H1 (cell line): ENCODE measurements around the gene NR3C2. TPM values are rescaled to one million over a fixed set of nuclear protein-coding genes. Genes with fewer than 3 reads are reported as not detected.

Experiments used
- CTCF ChIA-PET: fragments of 300-600 bp; sonication (Branson Sonifier 250); formaldehyde crosslinking; loops from one replicate; lab custom pipeline; 2021; ENCODE audit not compliant: partially characterized antibody; lab: Charles Lee
- POLR2A ChIA-PET: fragments of 300-600 bp; sonication (Branson Sonifier 250); formaldehyde crosslinking; loops from one replicate; lab custom pipeline; 2021; ENCODE audit warnings: inconsistent platforms; ENCODE audit not compliant: partially characterized antibody; lab: Charles Lee
- DNase-seq, 2 experiments: peaks; one replicate each; pipeline versions ENCODE4 v3.0.0 to v3.0.0-alpha.2; 2010 to 2022; ENCODE audit warnings: low spot score in 2 of 2, low read depth in 1 of 2, mixed read lengths in 1 of 2
- FAIRE-seq: peaks from 2 replicates; lab custom pipeline; 2011; peaks lifted over from hg19 to GRCh38; lab: Jason Lieb, UNC
- H2AFZ ChIP-seq: 2 replicates; pipeline ENCODE4 v1.8.1; 2012; ENCODE audit warnings: low read length, inconsistent platforms
- H2AK5ac ChIP-seq: 2 replicates; pipeline ENCODE4 v1.6.1; 2013; ENCODE audit warnings: low read depth, low read length
- H2BK120ac ChIP-seq: replicated peaks from 2 replicates; pipeline ENCODE3; 2013; ENCODE audit warnings: low read depth, low read length, inconsistent platforms
- H2BK12ac ChIP-seq: 2 replicates; pipeline ENCODE4 v1.6.1; 2013; ENCODE audit warnings: low read depth, low read length
- H2BK15ac ChIP-seq: 2 replicates; pipeline ENCODE4 v1.6.1; 2013; ENCODE audit warnings: low read length
- H2BK20ac ChIP-seq: 2 replicates; pipeline ENCODE4 v1.6.1; 2013; ENCODE audit warnings: low read length
- H2BK5ac ChIP-seq: 2 replicates; pipeline ENCODE4 v1.6.1; 2013; ENCODE audit warnings: low read depth, low read length
- H3K14ac ChIP-seq: 2 replicates; pipeline ENCODE4 v1.6.1; 2013; ENCODE audit warnings: inconsistent platforms; ENCODE audit not compliant: insufficient read length
- H3K18ac ChIP-seq: 2 replicates; pipeline ENCODE4 v1.6.1; 2013; ENCODE audit warnings: low read length; ENCODE audit errors: extremely low read depth
- H3K23ac ChIP-seq: 2 replicates; pipeline ENCODE4 v1.6.1; 2013; ENCODE audit warnings: inconsistent platforms; ENCODE audit not compliant: insufficient read length
- H3K23me2 ChIP-seq: 2 replicates; pipeline ENCODE4 v1.6.1; 2013; ENCODE audit warnings: low read depth, low read length
- H3K27ac ChIP-seq: 2 replicates; pipeline ENCODE4 v1.6.1; 2011; ENCODE audit warnings: low read depth, low read length, inconsistent platforms
- H3K27me3 ChIP-seq, 4 experiments: replicated peaks in 1 of 4; 1 replicate in 1 of 4; 2 replicates in 3 of 4; pipeline versions ENCODE4 v1.6.1 to v1.8.1; 2011 to 2013; ENCODE audit warnings: low read length in 3 of 4, mild to moderate bottlenecking in 3 of 4, inconsistent platforms in 2 of 4, mixed read lengths in 2 of 4, moderate library complexity in 1 of 4; ENCODE audit not compliant: control insufficient read depth in 3 of 4, insufficient read depth in 3 of 4; ENCODE audit errors: extremely low read depth in 1 of 4
- H3K36me3 ChIP-seq, 4 experiments: 2 replicates each; pipeline versions ENCODE4 v1.6.1 to v1.8.1; 2011 to 2013; ENCODE audit warnings: mild to moderate bottlenecking in 4 of 4, low read length in 3 of 4, moderate library complexity in 2 of 4, control low read depth in 1 of 4, inconsistent platforms in 1 of 4; ENCODE audit not compliant: insufficient read depth in 4 of 4, control insufficient read depth in 2 of 4
- H3K4ac ChIP-seq: replicated peaks from 2 replicates; pipeline ENCODE3; 2013; ENCODE audit warnings: low read length, low read depth, mixed read lengths, inconsistent platforms; ENCODE audit not compliant: insufficient read length
- H3K4me1 ChIP-seq, 4 experiments: replicated peaks in 1 of 4; 1 replicate in 1 of 4; 2 replicates in 3 of 4; pipeline versions ENCODE4 v1.6.1 to v1.8.1; 2011 to 2013; ENCODE audit warnings: low read length in 3 of 4, inconsistent platforms in 2 of 4, mixed read lengths in 1 of 4; ENCODE audit not compliant: insufficient read depth in 4 of 4, control insufficient read depth in 3 of 4
- H3K4me2 ChIP-seq, 2 experiments: 2 replicates each; pipeline versions ENCODE4 v1.6.1 to v1.8.1; 2011 to 2013; ENCODE audit warnings: low read depth in 2 of 2, low read length in 2 of 2, control low read depth in 1 of 2, inconsistent platforms in 1 of 2, mild to moderate bottlenecking in 1 of 2; ENCODE audit not compliant: insufficient read depth in 1 of 2
- H3K4me3 ChIP-seq, 4 experiments: fragments of 200-600, 300-600 bp in 1 of 4; sonication (generic), shearing (Covaris generic), sonication (Bioruptor Twin) in 1 of 4; 2 replicates each; pipeline versions ENCODE4 v1.5.1 to v1.8.1; 2011 to 2016; ENCODE audit warnings: low read length in 4 of 4, low read depth in 3 of 4, control low read depth in 2 of 4, inconsistent platforms in 2 of 4, mild to moderate bottlenecking in 2 of 4, mixed read lengths in 1 of 4, moderate library complexity in 1 of 4; ENCODE audit not compliant: insufficient read depth in 2 of 4; ENCODE audit errors: extremely low read depth in 1 of 4
- H3K56ac ChIP-seq: replicated peaks from 2 replicates; pipeline ENCODE3; 2013; ENCODE audit warnings: low read depth, mild to moderate bottlenecking, mixed read lengths, low read length, inconsistent platforms; ENCODE audit not compliant: insufficient read length
- H3K79me1 ChIP-seq: 2 replicates; pipeline ENCODE4 v1.6.1; 2013; ENCODE audit warnings: low read depth, low read length, control low read depth
- H3K79me2 ChIP-seq, 2 experiments: 2 replicates each; pipeline versions ENCODE4 v1.6.1 to v1.8.1; 2012 to 2013; ENCODE audit warnings: low read length in 2 of 2, mild to moderate bottlenecking in 2 of 2, inconsistent platforms in 1 of 2; ENCODE audit not compliant: insufficient read depth in 2 of 2, control insufficient read depth in 1 of 2
- H3K9ac ChIP-seq, 4 experiments: replicated peaks in 1 of 4; 1 replicate in 1 of 4; 2 replicates in 3 of 4; pipeline versions ENCODE4 v1.6.1 to v1.8.1; 2011 to 2013; ENCODE audit warnings: low read depth in 3 of 4, low read length in 3 of 4, control low read depth in 2 of 4, mild to moderate bottlenecking in 2 of 4, moderate library complexity in 2 of 4, inconsistent platforms in 1 of 4; ENCODE audit errors: extremely low read depth in 1 of 4
- H3K9me3 ChIP-seq, 2 experiments: 2 replicates each; pipeline versions ENCODE4 v1.6.1 to v1.8.1; 2012 to 2013; ENCODE audit warnings: mild to moderate bottlenecking in 2 of 2, moderate library complexity in 2 of 2, control low read depth in 1 of 2, inconsistent platforms in 1 of 2, low read depth in 1 of 2, low read length in 1 of 2, mixed read lengths in 1 of 2; ENCODE audit not compliant: insufficient read depth in 2 of 2
- H4K20me1 ChIP-seq, 2 experiments: replicated peaks in 1 of 2; 2 replicates each; pipeline versions ENCODE3 to v1.8.1; 2011 to 2013; ENCODE audit warnings: inconsistent platforms in 2 of 2, low read length in 2 of 2, mild to moderate bottlenecking in 1 of 2; ENCODE audit not compliant: insufficient read depth in 2 of 2, control insufficient read depth in 1 of 2
- H4K5ac ChIP-seq: 2 replicates; pipeline ENCODE4 v1.6.1; 2013; ENCODE audit warnings: low read length, low read depth, mixed read lengths, inconsistent platforms; ENCODE audit not compliant: insufficient read length
- H4K8ac ChIP-seq: 2 replicates; pipeline ENCODE4 v1.8.0; 2013; ENCODE audit warnings: mild to moderate bottlenecking, moderate library complexity, low read length, inconsistent platforms; ENCODE audit not compliant: insufficient read depth; ENCODE audit errors: extremely low read depth
- H4K91ac ChIP-seq: replicated peaks from 2 replicates; pipeline ENCODE3; 2013; ENCODE audit warnings: low read length, mixed read lengths, inconsistent platforms; ENCODE audit not compliant: insufficient read length
- ASH2L ChIP-seq: fragments of 200-600, 300-600 bp; sonication (generic); IDR thresholded peaks from one replicate; pipeline ENCODE4 v1.7.1; 2017; ENCODE audit warnings: low read length
- BCL11A ChIP-seq, 2 experiments: IDR thresholded peaks; one replicate each; pipeline ENCODE4 v1.6.1; 2011; ENCODE audit warnings: low read depth in 2 of 2, low read length in 2 of 2, mild to moderate bottlenecking in 2 of 2
- CHD1 ChIP-seq: IDR thresholded peaks from 2 replicates; pipeline ENCODE4 v1.6.1; 2012; ENCODE audit warnings: low read depth, low read length, improper control_type of control experiment
- CHD2 ChIP-seq: IDR thresholded peaks from 2 replicates; pipeline ENCODE4 v1.6.1; 2012; ENCODE audit warnings: low read length, improper control_type of control experiment
- EP300 ChIP-seq, 2 experiments: IDR thresholded peaks; 1 replicate in 1 of 2; 2 replicates in 1 of 2; pipeline ENCODE4 v1.6.1; 2011 to 2012; ENCODE audit warnings: low read depth in 2 of 2, low read length in 2 of 2, mild to moderate bottlenecking in 2 of 2, borderline replicate concordance in 1 of 2, inconsistent platforms in 1 of 2, moderate library complexity in 1 of 2
- EZH2 ChIP-seq: fragments of 200-600 bp; sonication (generic); IDR thresholded peaks from 2 replicates; pipeline ENCODE4 v1.7.1; 2012; ENCODE audit warnings: low read depth, mild to moderate bottlenecking, moderate library complexity, low read length, inconsistent platforms; ENCODE audit not compliant: severe bottlenecking
- FOSL1 ChIP-seq: IDR thresholded peaks from 2 replicates; pipeline ENCODE4 v1.6.1; 2011; ENCODE audit warnings: mild to moderate bottlenecking, low read depth, low read length, moderate library complexity; ENCODE audit not compliant: insufficient read depth
- GABPA ChIP-seq: IDR thresholded peaks from 2 replicates; pipeline ENCODE4 v1.6.1; 2011; ENCODE audit warnings: mild to moderate bottlenecking, low read length, moderate library complexity, borderline replicate concordance; ENCODE audit not compliant: insufficient read depth
- POLR2A ChIP-seq, 2 experiments: IDR thresholded peaks; 1 replicate in 1 of 2; 2 replicates in 1 of 2; pipeline ENCODE4 v1.6.1; 2011; ENCODE audit warnings: low read depth in 2 of 2, low read length in 2 of 2, mild to moderate bottlenecking in 2 of 2; ENCODE audit errors: control extremely low read depth in 1 of 2
- POLR2AphosphoS5 ChIP-seq: IDR thresholded peaks from 2 replicates; pipeline ENCODE4 v1.6.1; 2011; ENCODE audit warnings: low read depth, low read length
- RFX5 ChIP-seq: IDR thresholded peaks from 2 replicates; pipeline ENCODE4 v1.6.1; 2011; ENCODE audit warnings: low read depth, low read length, improper control_type of control experiment, borderline replicate concordance
- RXRA ChIP-seq: IDR thresholded peaks from 2 replicates; pipeline ENCODE4 v1.6.1; 2011; ENCODE audit warnings: low read depth, mild to moderate bottlenecking, low read length, moderate library complexity; ENCODE audit not compliant: insufficient read depth
- SIRT6 ChIP-seq: IDR thresholded peaks from one replicate; pipeline ENCODE4 v1.7.1; 2012; ENCODE audit warnings: low read length, inconsistent platforms
- SIX5 ChIP-seq: IDR thresholded peaks from 2 replicates; pipeline ENCODE4 v1.6.1; 2011; ENCODE audit warnings: mild to moderate bottlenecking, low read depth, low read length
- SRF ChIP-seq: IDR thresholded peaks from 2 replicates; pipeline ENCODE4 v1.6.1; 2011; ENCODE audit warnings: mild to moderate bottlenecking, low read depth, low read length, moderate library complexity
- TAF7 ChIP-seq: optimal IDR thresholded peaks from 2 replicates; pipeline ENCODE3; 2011; ENCODE audit warnings: low read depth, mild to moderate bottlenecking, inconsistent platforms, low read length, moderate library complexity, borderline replicate concordance
- WGBS, 2 experiments: shearing (Covaris generic) in 1 of 2; methylation state at CpG; one replicate each; pipeline versions ENCODE4 v1.1.6 to v1.1.7; 2013 to 2015; ENCODE audit warnings: low lambda C conversion rate in 2 of 2, mixed read lengths in 2 of 2, inconsistent platforms in 1 of 2, low coverage in 1 of 2, missing lambda C conversion rate in 1 of 2; ENCODE audit not compliant: insufficient replicate concordance in 2 of 2, insufficient coverage in 1 of 2, insufficient read length in 1 of 2; ENCODE audit errors: extremely low coverage in 1 of 2, missing lambda C conversion rate in 1 of 2; 5-methylcytosine and 5-hydroxymethylcytosine counted together
- polyA plus RNA-seq, 7 experiments: library from polyadenylated mRNA; depleted of rRNA in 3 of 7; stranded (reverse) in 5 of 7; unstranded in 2 of 7; fragments of >200 nt in 5 of 7; fragments of 200-250 nt in 2 of 7; gene quantifications; 1 replicate in 5 of 7; 2 replicates in 1 of 7; 4 replicates in 1 of 7; pipeline versions ENCODE4 v1.2.1 to v1.2.3, GENCODE V29; 2011 to 2013; ENCODE audit warnings: missing spikeins in 2 of 7, mixed read lengths in 2 of 7
- total RNA-seq: library from RNA; stranded (reverse); fragmentation: NEBNext Ultra II Directional; extraction: Animal tissue kit (Norgen Biotek cat#: 25700); gene quantifications from 2 replicates; pipeline ENCODE4 v1.2.1, GENCODE V29; 2021

The NR3C2 gene
- total and polyA plus RNA-seq, 2 of the 8 experiments (the other 6 are each of a cell fraction or from before 2014, with no cell fraction given), result 0.80 to 3.9 TPM

DNA sequence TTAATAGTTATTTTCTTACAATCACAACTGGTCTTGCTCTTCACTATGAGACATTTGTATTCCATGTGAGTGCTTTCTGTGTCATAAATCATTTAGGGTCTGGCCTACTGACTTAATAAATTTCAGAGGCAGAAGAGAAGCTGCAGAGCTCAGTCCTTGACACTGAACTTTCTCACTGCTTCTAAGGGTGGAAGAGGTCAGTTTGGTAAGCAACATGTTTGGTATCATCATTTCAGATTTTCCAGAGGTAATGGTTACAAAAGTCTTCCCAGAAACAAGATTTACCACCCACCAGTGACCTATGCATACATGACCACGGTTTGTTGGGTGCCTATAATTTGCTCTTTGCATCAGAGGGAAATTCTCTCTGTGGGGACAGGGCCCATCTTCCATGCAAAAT is 148.6 kb downstream of the NR3C2 start:
- H2BK120ac ChIP-seq, result no peak overlapping the region
- H3K9me3 ChIP-seq, result peaks cover 0 to 5% of the 10 kb centered on the region in 2 experiments; a peak in 3 of 4 replicates
- H3K4ac ChIP-seq, result no peak overlapping the region
- no peaks in the 10 kb centered on the region for H3K79me1 ChIP-seq
- H3K4me2 ChIP-seq, result no peak overlapping the region
- H4K91ac ChIP-seq, result no peak overlapping the region
- H3K23ac ChIP-seq, result no peak overlapping the region
- no peak overlapping the region for H2AK5ac ChIP-seq
- DNase-seq (no peak), FAIRE-seq (no peak)
- 88% methylated on average over 1 of the region's 1 CpG; no CpG with 5 or more reads in 1 of the 2 experiments for WGBS, 2 experiments
- H3K79me2 ChIP-seq, result no peaks in the 10 kb centered on the region
- H4K20me1 ChIP-seq, result no peaks in the 10 kb centered on the region
- H3K18ac ChIP-seq, result no peak overlapping the region
- no peak overlapping the region for H2BK12ac ChIP-seq
- ChIA-PET POLR2A (no interaction called here), CTCF (no interaction called here)
- H4K8ac ChIP-seq, result no peak overlapping the region
- no peak overlapping the region for H2AFZ ChIP-seq
- no peak overlapping the region for H3K4me3 ChIP-seq
- H3K23me2 ChIP-seq, result no peaks in the 10 kb centered on the region
- no peak overlapping the region for H2BK15ac ChIP-seq
- no peak overlapping the region for H2BK5ac ChIP-seq
- H3K27me3 ChIP-seq, result no peaks in the 10 kb centered on the region
- H3K4me1 ChIP-seq, result peaks cover 0 to 3% (median 0%) of the 10 kb centered on the region in 4 experiments; a peak in 1 of 7 replicates
- H3K14ac ChIP-seq, result no peak overlapping the region
- H3K36me3 ChIP-seq, result 0 out of 8 replicates have a peak, but pooled peaks cover 0 to 2% (median 0%) of the 10 kb centered on the region in 4 experiments
- no peak overlapping the region for H3K27ac ChIP-seq
- H2BK20ac ChIP-seq, result no peak overlapping the region
- no peak overlapping the region for H3K56ac ChIP-seq
- H3K9ac ChIP-seq, result no peak overlapping the region
- no peak overlapping the region for H4K5ac ChIP-seq
- TF ChIP-seq SIX5 (no peak), TAF7 (no peak), EZH2 (no peak), GABPA (no peak), POLR2AphosphoS5 (no peak), RXRA (no peak), FOSL1 (no peak), SRF (no peak), SIRT6 (no peak), BCL11A (IDR thresholded peaks at IDR 0.05; ENCODE audit: low read depth in 2 of 2, low read length in 2 of 2) (no peak), POLR2A (IDR thresholded peaks at IDR 0.05; ENCODE audit: control extremely low read depth in 1 of 2, low read depth in 2 of 2, low read length in 2 of 2) (no peak), ASH2L (no peak), CHD1 (no peak), EP300 (IDR thresholded peaks at IDR 0.05; ENCODE audit: borderline replicate concordance in 1 of 2, low read depth in 2 of 2, low read length in 2 of 2) (no peak), CHD2 (no peak), RFX5 (no peak)
